ENCODE measurements around the gene LRRN4. TPM values are rescaled to one million over a fixed set of nuclear protein-coding genes. Genes with fewer than 3 reads are reported as not detected.

The LRRN4 gene
- total and polyA plus RNA-seq, 9 of the 15 experiments (the other 6 are each of a cell fraction or from before 2014, with no cell fraction given): not detected

GRCh38 chr20:6086868-6087267 is 33.0 kb upstream of the LRRN4 start (continued):
- TF ChIP-seq ZNF24 (IDR thresholded peaks at IDR 0.05) (no peak), TCF3 (CRISPR knock-in tag; IDR thresholded peaks at IDR 0.05) (no peak)

DNA sequence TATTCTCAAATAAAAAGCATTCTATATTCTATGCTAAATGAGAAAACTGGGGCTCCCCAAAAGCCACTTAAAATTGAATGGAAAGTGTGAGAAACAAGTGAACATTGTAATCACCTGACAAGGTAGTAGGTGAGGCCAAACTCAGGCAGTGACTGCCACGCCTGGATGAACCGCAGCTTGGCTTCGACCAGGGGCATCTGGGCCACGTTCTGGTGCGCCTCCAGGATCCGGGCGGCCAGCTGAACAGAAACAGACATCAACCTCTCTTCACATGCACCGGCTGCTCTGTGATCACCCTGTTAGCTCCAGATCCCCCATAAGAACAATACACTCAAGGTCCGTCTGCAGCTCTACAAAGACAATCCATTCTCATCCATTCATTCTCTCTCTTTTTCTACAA is 30.1 kb upstream of the LRRN4 start:
- H3K27ac ChIP-seq (ENCODE audit: extremely low read depth, low read depth, low read length): no peak overlapping the region
- no peak overlapping the region for H3K4me3 ChIP-seq
- H4K20me1 ChIP-seq (replicated peaks; ENCODE audit: control insufficient read depth, insufficient read depth, low read length): no peaks in the 10 kb centered on the region
- ChIA-PET CTCF (ENCODE audit: low intra/inter-chr PET ratio) (no interaction called here), POLR2A (no interaction called here)
- no peak overlapping the region for H3K9ac ChIP-seq (ENCODE audit: insufficient read depth in 1 of 2, low read depth in 2 of 2, low read length in 2 of 2)
- peaks cover 6 to 20% of the 10 kb centered on the region in 2 experiments for H3K27me3 ChIP-seq (ENCODE audit: control insufficient read depth in 2 of 2, insufficient read depth in 2 of 2, low read length in 2 of 2)
- no peaks in the 10 kb centered on the region for H3K9me1 ChIP-seq (ENCODE audit: control insufficient read depth, insufficient read depth, low read length)
- no peak for TF ChIP-seq KDM5B (IDR thresholded peaks at IDR 0.05; ENCODE audit: insufficient replicate concordance, low read depth, low read length)
- TF ChIP-seq MECOM (CRISPR knock-in tag; IDR thresholded peaks at IDR 0.05): no peak
- TF ChIP-seq RUNX1 (IDR thresholded peaks at IDR 0.05; ENCODE audit: low read depth): no peak
- TF ChIP-seq ZKSCAN1 (IDR thresholded peaks at IDR 0.05; ENCODE audit: low read depth, low read length): no peak
- no peak for TF ChIP-seq HMGN3 (IDR thresholded peaks at IDR 0.05; ENCODE audit: borderline replicate concordance, extremely low read depth, insufficient read length, low read depth, low read length)
- no peak for TF ChIP-seq ZNF398 (CRISPR knock-in tag; IDR thresholded peaks at IDR 0.05)
- TF ChIP-seq IRF2 (CRISPR knock-in tag; IDR thresholded peaks at IDR 0.05): no peak
- TF ChIP-seq PBX2 (CRISPR knock-in tag; IDR thresholded peaks at IDR 0.05; ENCODE audit: low read depth): no peak
- TF ChIP-seq PBX2 (tag; conservative IDR thresholded peaks at IDR 0.05; ENCODE audit: low read depth): no peak
- TF ChIP-seq, protein P1, sequence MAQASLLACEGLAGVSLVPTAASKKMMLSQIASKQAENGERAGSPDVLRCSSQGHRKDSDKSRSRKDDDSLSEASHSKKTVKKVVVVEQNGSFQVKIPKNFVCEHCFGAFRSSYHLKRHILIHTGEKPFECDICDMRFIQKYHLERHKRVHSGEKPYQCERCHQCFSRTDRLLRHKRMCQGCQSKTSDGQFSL (CRISPR knock-in tag; IDR thresholded peaks at IDR 0.05): no peak
- TF ChIP-seq, protein P1 (tag; IDR thresholded peaks at IDR 0.05): no peak
- TF ChIP-seq MLLT1 (IDR thresholded peaks at IDR 0.05): no peak
- no peak for TF ChIP-seq SMARCA5 (IDR thresholded peaks at IDR 0.05)
- no peak for TF ChIP-seq RBFOX2 (IDR thresholded peaks at IDR 0.05; ENCODE audit: low read depth, low read length)
- no peaks in the 10 kb centered on the region for H3K36me3 ChIP-seq (ENCODE audit: control insufficient read depth, insufficient read depth, low read length)
- H3K79me2 ChIP-seq (ENCODE audit: control insufficient read depth, insufficient read depth, low read length): no peaks in the 10 kb centered on the region
- intact Hi-C loops (cut with micrococcal nuclease): no loop called here
- FAIRE-seq (no peak), ATAC-seq (no peak), DNase-seq (ENCODE audit: extremely low read depth in 1 of 4, low spot score in 3 of 4) (no peak)
- 1% methylated on average over 9 of the region's 9 CpGs for WGBS (ENCODE audit: insufficient coverage, low coverage, missing lambda C conversion rate)
- no peak overlapping the region for H2AFZ ChIP-seq (ENCODE audit: low read depth, low read length)
- H3K9me3 ChIP-seq (replicated peaks; ENCODE audit: control insufficient read depth, insufficient read depth, low read depth, low read length): no peaks in the 10 kb centered on the region
- no TSS peak for BruUV-seq (replicated peaks)
- no peaks in the 10 kb centered on the region for H3K4me1 ChIP-seq (replicated peaks in 1 of 2; ENCODE audit: control insufficient read depth in 2 of 2, insufficient read depth in 2 of 2, low read length in 2 of 2)
- in situ Hi-C loops (cut with MboI): no loop called here
- H3K4me2 ChIP-seq (ENCODE audit: insufficient read depth, low read length): no peak overlapping the region
